ENCODE measurements around the gene ITGB2.

ITGB2 gene

DNA sequence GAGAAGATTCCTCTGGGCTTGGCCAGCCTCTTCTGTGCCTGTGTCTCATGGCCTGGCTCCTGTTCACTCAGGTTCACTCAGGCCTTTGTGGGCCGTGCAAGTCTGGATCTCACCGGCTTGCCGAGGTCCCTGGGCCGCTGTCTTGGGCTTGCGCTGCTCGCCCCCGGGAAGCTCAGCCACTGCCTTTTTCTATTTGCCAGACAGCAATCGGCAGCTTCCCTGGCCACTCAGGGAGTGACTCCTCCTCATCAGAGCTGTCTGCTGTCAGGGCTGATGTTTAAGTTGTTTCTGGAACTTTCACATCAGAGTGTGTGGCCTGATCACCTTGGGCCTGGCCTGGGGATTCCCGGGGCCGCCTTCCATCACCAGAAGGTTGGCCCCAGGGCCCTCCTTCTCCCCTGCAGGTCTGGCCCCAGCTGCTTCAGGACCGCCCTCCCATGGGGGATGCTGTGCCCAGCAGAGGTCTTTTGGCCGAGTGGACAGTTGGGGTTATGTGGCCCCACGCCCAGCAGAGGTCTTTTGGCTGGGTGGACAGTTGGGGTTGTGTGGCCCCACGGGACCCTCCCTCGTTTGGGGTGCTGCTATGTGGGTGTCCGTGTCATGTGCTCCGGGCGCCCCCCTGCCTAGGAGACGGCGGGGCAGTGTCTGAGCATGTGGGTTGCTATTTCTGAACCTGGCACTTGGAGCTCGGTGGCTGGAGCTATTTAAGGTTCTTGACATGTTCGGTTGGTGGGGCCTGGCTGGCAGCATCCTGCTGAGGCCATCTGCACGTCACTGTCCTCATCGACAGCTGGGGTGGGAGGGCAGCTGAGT is 31.6 kb upstream of the ITGB2 start:
- TF ChIP-seq, protein P1, sequence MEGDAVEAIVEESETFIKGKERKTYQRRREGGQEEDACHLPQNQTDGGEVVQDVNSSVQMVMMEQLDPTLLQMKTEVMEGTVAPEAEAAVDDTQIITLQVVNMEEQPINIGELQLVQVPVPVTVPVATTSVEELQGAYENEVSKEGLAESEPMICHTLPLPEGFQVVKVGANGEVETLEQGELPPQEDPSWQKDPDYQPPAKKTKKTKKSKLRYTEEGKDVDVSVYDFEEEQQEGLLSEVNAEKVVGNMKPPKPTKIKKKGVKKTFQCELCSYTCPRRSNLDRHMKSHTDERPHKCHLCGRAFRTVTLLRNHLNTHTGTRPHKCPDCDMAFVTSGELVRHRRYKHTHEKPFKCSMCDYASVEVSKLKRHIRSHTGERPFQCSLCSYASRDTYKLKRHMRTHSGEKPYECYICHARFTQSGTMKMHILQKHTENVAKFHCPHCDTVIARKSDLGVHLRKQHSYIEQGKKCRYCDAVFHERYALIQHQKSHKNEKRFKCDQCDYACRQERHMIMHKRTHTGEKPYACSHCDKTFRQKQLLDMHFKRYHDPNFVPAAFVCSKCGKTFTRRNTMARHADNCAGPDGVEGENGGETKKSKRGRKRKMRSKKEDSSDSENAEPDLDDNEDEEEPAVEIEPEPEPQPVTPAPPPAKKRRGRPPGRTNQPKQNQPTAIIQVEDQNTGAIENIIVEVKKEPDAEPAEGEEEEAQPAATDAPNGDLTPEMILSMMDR (IDR thresholded peaks at IDR 0.05) = no peak

GRCh38 chr21:44951186-44951915 is 30.7 kb upstream of the ITGB2 start:
- TF ChIP-seq, protein P1 (IDR thresholded peaks at IDR 0.05) = no peak

DNA sequence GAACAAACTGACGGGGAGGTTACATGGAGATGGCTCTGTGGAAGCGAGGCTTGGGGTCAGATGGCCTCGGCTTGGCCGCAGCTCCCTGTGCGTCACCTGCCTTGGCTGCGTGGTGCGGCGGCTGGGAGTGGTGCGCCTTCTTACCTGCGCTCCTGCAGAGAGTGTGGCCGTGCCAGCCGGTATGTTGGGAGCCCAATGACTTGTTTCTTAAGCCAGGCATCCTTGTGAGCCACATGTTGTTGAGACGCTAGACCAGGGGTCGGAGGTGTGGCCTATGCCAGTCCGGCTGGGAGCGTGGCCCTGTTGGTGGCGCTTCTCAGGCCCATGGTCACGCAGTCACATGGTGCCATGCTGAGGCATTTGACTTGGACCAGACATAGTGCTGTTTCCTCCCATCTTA is 29.7 kb upstream of the ITGB2 start:
- TF ChIP-seq, protein P1 (IDR thresholded peaks at IDR 0.05) = no peak

- TF ChIP-seq, protein P1 (IDR thresholded peaks at IDR 0.05) = peak; percentile 88
These were observed 29.1 kb upstream of the ITGB2 start for GRCh38 chr21:44949779-44950198.

DNA sequence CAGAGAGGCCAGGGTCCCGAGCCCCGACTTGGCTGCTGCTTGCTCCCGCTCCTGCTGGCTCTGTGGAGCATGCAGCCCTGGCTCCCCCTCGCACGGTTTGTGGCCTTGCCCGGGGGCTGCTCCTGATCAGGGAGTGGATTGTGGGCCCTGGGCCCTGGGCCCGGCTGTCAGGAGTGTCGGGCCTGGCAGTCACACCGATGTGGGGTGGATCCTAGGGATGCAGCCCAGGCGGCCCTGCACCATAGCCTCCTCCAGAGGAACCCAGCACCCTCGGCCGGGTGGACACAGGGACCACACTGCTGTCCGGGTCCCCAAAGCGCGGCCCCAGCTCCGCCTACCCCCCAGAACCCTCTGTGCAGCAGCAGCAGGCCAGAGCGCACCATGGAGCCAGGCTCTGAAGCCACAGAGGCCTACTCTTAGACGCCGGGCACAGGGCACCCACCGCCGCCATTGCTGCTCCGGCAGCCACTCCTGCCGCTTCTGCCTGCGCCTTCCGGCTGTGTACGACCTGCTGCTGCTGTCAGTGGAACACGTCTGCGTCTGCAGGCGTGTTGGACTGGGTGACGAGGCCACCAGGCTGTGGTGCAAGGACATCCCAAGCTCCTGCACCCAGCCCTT is 28.6 kb upstream of the ITGB2 start:
- TF ChIP-seq, protein P1 (IDR thresholded peaks at IDR 0.05) = no peak

- TF ChIP-seq, protein P1 (IDR thresholded peaks at IDR 0.05) = no peak
These were observed 27.9 kb upstream of the ITGB2 start for GRCh38 chr21:44948426-44949120.

DNA sequence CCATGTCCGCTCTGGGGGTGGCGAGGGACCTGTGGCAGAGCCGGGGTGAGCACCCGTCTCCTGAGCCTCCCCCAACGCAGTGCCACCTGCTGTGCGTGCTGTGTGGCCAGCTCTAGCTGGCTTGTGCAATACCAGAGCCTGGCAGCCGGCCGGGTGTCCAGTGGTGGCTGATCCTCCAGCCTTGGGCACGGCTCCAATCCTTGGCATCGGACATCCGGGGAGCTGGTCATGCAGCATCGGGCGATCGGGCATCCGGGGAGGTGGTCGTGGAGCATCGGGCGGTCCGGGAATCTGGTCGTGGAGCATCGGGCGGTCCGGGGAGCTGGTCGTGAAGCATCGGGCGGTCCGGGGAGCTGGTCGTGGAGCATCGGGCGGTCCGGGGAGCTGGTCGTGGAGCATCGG is 27.2 kb upstream of the ITGB2 start:
- TF ChIP-seq, protein P1 (IDR thresholded peaks at IDR 0.05) = no peak
